T47D (cell line): ENCODE measurements around the gene CYB5D1.

Source experiments
- DNase-seq, 2 experiments: peaks; one replicate each; pipeline versions ENCODE4 v3.0.0 to v3.0.0-alpha.2; 2011 to 2012; ENCODE audit warnings: low read depth in 1 of 2, low spot score in 1 of 2
- JUND ChIP-seq: IDR thresholded peaks from 2 replicates; pipeline ENCODE4 v1.6.1; 2012; ENCODE audit warnings: low read depth
- in situ Hi-C: cut with HindIII; loops from 2 replicates; pipeline ENCODE4 v1.10.0; 2016; ENCODE audit warnings: low sequenced_read_pairs, low pct_unique_long_range_greater_than_20kb

The CYB5D1 gene

DNA sequence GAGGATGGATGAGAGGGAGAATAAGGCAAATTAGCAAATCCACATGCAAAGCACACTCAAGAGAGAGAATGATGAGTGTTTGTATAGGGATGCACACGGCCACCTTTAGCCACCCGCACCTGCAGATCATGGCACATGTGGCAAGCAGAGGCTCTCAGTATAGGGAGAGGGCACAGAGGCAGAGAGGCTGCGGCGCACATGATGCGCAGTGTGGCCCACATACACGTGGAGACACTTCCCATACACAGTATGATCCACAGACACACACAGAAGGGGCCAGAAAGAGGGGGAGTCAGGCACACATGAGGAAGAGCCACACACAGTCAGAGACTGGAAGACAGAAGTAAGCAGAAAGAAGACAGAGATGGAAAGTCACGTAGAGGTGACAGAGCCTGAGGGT lies 24.3 kb downstream of the CYB5D1 start:
- TF ChIP-seq JUND = no peak
- no peak for DNase-seq
- in situ Hi-C loops = no loop called here

DNA sequence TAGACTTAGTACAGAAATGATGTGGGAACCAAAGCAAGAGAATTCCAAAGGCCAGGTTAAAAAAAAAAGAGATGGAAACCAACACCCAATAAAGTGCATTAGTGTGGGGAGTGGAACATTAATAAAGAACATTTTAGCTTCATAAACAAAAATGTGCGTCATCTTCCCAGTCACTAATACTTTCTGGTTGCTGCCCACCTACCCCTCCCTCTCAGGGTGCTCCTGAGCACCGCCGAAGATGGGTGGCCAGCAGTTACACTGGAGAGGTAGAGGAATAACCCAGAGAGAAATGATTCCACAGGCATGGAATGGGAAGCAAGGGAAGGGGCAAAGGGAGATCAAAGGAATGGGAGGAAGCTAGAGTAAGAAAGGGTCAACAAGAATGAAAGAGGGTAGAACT lies 24.8 kb downstream of the CYB5D1 start:
- in situ Hi-C loops = no loop called here
- DNase-seq = no peak
- no peak for TF ChIP-seq JUND

DNA sequence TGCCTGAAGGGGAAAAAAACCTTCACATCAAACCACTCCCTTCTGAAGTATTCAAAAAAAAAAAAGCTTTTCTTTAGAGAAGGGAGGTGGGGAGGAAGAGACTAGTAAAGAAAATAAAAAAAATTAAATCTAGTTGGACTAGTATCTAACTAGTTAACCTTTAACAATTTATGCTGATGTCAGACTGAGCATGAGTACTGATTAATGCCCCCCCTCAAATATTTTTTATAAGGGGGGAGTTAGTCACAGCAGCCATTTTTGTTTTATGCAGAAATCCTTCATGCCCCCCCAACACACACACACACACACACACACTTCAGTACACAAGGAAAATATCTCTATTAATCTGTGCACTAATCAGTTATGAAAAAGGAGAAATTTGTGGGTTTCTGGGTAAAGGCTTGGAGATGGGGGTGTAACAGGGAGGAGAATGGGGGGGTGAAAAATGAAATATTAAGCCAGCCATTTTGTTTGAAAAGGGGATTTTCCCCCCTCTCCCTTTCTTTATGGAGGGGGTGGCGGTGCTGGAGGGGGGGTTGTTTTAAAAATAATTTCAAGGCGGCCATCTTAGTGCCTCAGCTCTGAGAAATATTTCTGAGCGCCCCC lies 26.1 kb downstream of the CYB5D1 start:
- TF ChIP-seq JUND = no peak
- in situ Hi-C loops = no loop called here
- DNase-seq = peak in 1 of 2 experiments; percentile 9

DNA sequence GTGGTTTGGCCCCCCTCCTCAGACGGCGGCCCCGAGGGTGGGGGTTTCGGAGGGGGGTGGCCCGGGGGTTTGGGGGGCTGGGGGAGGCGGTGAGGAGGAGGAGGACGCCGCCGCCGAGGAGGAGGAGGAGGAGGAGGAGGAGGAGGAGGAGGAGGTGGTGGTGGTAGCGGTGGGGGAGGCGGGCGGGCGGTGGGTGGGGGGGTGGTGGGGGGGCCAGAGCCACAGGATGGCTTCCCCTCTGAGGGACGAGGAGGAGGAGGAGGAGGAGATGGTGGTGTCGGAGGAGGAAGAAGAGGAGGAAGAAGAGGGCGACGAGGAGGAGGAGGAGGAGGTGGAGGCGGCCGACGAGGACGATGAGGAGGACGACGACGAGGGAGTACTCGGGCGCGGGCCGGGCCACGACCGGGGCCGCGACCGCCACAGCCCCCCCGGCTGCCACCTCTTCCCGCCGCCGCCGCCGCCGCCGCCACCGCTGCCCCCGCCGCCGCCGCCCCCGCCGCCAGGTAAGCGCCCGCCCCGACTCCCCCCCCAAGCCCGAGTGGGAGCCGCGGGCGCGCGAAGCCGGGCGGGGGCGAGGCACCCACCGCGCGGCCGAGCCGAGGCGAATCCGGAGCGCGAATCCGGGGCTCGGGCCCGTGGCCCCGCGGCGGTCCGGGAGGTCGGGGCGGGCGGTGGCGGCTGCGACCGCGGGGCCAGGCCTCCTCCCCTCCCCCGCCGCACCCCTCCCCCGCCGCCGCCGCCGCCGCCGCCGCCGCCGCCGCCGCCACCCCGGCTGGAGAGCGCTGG lies 27.0 kb downstream of the CYB5D1 start:
- in situ Hi-C loops = no loop called here
- no peak for TF ChIP-seq JUND
- peak; percentile 11 to 21 for DNase-seq

DNA sequence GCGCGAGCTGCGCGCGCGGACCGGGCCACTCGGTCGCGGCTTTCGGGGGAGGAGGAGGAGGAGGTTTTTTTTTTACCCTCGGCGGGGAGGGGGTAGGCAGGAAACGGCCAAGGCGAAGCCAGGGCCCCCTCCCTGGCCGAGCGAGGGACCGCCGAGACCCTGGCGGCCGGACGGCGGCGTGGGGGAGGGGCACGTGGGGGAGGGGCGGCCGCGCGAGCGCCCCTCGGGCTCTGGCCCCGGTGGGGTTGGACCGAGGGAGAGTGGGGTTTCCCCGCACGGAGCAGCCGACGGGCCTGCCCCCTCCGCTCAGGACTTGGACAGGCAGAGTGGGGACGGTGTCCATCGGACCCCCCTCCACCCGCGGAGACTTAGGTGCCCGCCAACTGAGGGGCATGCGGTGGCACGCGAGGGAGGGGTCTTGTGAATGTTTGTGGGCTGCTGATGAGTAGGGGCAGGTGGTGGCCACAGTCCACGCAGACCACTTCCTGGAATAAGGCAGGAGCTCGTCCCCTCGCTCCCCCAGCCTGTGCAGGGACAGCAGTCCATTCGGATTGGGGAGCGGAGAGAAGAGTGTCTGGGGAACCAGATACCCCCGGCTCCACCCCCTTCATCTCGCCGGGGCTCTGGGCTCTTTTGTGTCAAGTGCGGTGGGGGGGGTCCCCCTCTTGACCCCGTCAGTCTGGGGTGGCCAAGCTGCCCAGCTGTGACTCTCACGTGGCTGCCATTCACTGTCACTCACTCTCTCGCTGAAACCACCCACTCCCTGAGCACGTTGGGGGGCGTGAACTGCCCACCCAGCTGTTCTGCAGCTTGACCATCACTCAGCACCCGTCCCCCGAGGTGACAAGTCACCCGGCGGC lies 27.8 kb downstream of the CYB5D1 start:
- TF ChIP-seq JUND = no peak
- in situ Hi-C loops = no loop called here
- peak; percentile 45 to 47 for DNase-seq

DNA sequence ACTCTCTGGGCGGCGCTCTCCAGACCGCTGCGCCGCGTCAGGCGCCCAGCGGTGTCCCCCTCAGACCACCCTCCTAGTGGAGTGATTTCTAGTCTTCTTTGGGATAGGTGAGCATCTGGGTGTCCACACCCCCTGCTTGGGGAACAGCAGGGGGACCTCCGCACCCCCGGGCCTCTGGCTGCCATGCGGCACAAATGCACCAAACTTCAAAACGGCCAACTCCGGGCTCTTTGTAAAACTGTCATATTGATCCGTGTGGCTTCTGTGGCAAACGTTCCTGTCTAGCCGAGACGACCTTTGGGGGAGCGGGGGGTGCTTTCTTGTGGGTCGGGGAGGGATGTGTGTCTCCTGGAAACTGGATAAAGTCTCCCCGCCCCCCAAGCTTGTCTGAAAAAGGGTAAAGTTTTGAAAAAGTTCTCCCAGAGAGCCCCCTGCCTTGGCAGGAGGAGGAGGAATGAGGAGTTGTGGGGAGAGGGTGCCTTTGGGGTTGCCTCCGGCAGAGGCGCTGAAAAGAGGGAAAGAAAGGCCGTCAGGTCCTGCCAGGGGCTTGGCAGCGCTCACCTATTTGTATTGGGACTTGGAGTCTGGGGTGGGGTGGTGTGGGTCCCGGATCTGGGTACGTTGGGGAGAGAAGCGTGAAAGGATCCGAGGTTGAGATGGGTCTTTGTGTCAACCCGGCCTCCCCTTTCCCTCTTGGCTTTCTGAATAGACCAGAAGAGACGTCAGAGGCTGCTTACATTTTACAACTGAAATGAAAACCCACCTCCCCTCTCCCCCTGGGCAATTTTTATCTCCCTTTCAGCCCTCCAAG lies 28.6 kb downstream of the CYB5D1 start:
- peak; percentile 46 to 59 for DNase-seq

DNA sequence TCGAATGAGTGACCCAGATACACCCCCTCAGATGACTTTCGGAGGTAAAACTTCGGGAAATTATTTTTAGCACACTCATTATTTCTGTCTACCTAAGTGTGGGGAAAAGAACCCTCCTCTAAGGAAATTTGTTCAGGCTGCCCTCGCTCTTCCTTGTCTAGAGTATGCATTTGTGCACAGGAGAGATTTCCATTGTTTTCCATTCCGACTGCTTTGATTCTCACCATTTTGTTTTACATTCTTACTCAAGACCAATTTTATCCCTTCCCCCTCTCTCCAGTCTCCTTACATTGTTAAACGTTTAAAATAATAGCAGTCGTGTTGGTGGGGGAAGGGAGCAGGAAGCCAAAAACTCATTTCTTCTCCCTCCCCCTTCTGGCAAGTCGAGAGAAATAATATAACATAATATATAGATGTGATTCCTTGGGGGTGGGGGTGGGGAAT lies 29.3 kb downstream of the CYB5D1 start:
- in situ Hi-C loops = no loop called here
- DNase-seq = no peak
- no peak for TF ChIP-seq JUND

More for the DNA sequence above, 28.6 kb downstream of the CYB5D1 start:
- in situ Hi-C loops = no loop called here
- no peak for TF ChIP-seq JUND

DNA sequence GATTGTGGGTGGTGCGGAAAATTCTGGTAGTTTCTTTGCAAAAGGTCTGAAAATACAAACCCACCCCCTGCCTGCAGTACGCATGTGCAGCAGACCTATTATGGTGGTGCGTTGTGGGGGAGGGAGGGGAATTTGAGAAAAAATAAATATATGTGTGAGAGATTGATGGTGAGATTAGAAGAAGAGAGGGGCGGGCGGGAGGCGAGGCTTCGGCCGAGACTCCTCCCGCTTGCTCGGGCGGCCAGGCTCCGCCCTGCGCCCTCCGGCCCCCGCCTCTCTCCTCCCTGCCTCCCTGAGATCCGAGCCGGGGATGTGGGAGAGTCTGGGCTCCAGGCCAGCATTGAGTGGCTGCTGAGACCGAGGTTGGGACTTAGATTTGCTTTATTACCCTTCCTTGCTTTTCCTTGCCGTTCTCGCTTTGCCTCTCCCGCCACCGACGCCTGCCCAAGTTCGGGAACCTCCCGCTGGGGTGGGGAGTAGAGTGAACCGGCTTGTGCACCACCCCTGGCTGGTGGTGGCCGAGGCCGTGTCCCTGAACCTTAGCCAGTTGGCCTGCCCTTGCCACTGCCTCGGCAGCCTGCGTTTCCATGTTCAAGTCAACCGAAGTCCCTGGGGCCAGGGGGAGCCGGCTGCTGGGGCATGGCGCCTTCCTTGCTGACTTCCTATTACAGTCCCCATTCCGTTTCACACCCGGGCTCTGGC lies 29.8 kb downstream of the CYB5D1 start:
- peak; percentile 72 to 96 for DNase-seq
- in situ Hi-C loops = no loop called here
- no peak for TF ChIP-seq JUND

DNA sequence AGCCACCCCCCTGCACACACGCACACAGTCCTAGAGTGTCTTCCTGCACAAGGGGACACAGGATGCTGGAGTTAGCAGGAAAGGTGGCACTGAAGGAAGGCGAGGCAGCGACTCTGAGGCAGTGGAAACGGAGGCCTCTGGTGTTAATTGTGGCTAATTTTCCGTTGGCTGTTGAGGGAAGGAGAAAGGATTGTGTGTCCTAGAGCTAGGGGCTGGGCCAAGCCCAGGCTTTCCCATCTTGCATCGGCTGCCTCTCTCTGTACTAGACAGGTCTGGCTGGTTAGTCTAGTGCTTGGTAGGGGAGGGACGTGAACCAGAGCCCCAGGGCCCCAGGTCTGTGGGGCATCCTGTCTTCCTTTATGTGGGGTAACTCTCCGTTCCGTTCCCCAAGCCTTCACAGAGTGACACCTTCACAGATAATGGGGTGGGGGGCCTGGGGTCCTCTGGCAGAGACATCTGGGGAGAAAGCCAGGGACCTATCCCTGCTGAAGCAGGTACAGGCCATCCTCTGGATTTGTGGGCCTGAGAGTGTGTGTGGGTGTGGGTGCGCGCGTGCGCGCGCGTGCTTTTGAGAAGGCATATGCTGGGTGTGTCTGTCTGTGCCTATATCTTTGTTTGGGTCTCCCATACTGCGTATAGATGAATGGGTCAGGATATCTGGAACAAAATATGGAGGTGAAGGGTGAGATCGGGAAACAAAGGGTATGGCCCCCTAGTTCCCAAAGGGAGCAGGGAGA lies 30.5 kb downstream of the CYB5D1 start, which contains the start of gene CHD3:
CHD3 (plus strand) TSS at position 606 of the 737 bp plus-strand sequence. CDS start 212 bp downstream, outside the sequence.
- DNase-seq = peak; percentile 57 to 96
- no peak for TF ChIP-seq JUND
- in situ Hi-C loops = no loop called here

DNA sequence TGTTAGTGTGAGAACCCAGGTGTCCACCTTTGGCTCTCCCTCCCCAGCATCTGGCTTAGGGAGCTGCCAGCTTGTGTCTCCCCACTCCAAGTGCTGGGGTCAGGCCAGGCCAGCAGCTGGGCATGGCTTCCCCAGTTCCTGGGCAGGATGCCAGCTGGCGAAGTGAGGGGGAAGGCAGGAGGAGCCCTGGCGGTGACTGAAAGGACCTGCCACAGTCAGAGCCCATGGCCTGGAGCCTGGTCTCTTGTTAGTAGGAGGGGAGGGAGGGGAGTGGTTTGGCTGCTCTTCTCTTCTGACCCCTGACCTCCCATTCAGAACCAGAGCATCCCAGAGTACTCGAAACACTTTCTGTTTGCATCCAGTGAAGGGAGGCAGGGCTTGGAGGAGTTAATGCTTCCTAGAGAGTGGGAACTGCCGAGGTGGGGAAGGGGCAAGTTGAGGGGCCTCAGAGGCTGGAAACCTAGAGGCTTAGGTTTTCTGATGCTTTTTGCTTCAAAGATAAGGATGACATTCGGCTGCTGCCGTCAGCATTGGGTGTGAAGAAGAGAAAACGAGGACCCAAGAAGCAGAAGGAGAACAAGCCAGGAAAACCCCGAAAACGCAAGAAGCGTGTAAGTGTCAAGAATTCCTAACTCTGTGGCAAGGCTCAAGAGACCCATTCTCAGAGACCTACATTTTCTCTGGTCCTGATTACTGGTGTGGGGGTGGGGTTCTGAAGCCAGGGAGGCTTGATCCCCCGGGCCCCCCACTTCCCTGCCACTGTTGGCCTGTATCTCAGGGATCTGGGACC lies 31.6 kb downstream of the CYB5D1 start:
- no peak for TF ChIP-seq JUND
- in situ Hi-C loops = no loop called here
- DNase-seq = peak; percentile 86 to 97
